Smooth muscle cell (in vitro differentiated cells): Measurements from ENCODE around the gene AK6. TPM values are rescaled to one million over a fixed set of nuclear protein-coding genes. Genes with fewer than 3 reads are reported as not detected.

Source experiments
- DNase-seq: peaks from one replicate; lab custom pipeline; 2025; ENCODE audit not compliant: unreplicated experiment; lab: John Stamatoyannopoulos, UW
- H2AFZ ChIP-seq: fragments of 200-600 bp; sonication (generic); 2 replicates; pipeline ENCODE4 v1.6.0; 2016; ENCODE audit warnings: antibody characterized with exemption, low read depth, mild to moderate bottlenecking
- H3F3A ChIP-seq: fragments of 200-600 bp; sonication (generic); 2 replicates; pipeline ENCODE4 v1.6.0; 2017; ENCODE audit warnings: antibody characterized with exemption, low read depth
- H3K27ac ChIP-seq: fragments of 200-600 bp; sonication (generic); 2 replicates; pipeline ENCODE4 v1.5.1; 2016; ENCODE audit warnings: low read depth, mild to moderate bottlenecking
- H3K27me3 ChIP-seq: fragments of 200-600 bp; sonication (generic); 2 replicates; pipeline ENCODE4 v1.6.1; 2016; ENCODE audit warnings: low read depth, mild to moderate bottlenecking
- H3K36me3 ChIP-seq: fragments of 200-600 bp; sonication (generic); 2 replicates; pipeline ENCODE4 v1.5.1; 2016; ENCODE audit warnings: low read depth
- H3K4me1 ChIP-seq: fragments of 200-600 bp; sonication (generic); 2 replicates; pipeline ENCODE4 v1.5.1; 2016; ENCODE audit warnings: low read depth
- H3K4me2 ChIP-seq: fragments of 200-600 bp; sonication (generic); 2 replicates; pipeline ENCODE4 v1.6.0; 2016; ENCODE audit warnings: mild to moderate bottlenecking
- H3K4me3 ChIP-seq: fragments of 200-600 bp; sonication (generic); 2 replicates; pipeline ENCODE4 v1.5.1; 2016; ENCODE audit warnings: mild to moderate bottlenecking
- H3K79me2 ChIP-seq: fragments of 200-600 bp; sonication (generic); 2 replicates; pipeline ENCODE4 v1.6.0; 2016; ENCODE audit warnings: low read depth, mild to moderate bottlenecking
- H3K9ac ChIP-seq: fragments of 200-600 bp; sonication (generic); 2 replicates; pipeline ENCODE4 v1.6.0; 2016; ENCODE audit warnings: low read depth
- H3K9me3 ChIP-seq: fragments of 200-600 bp; sonication (generic); replicated peaks from 2 replicates; pipeline ENCODE4 v1.5.1; 2016; ENCODE audit warnings: low read depth
- H4K20me1 ChIP-seq: fragments of 200-600 bp; sonication (generic); 2 replicates; pipeline ENCODE4 v1.6.0; 2016; ENCODE audit warnings: low read depth
- WGBS: methylation state at CpG from one replicate; pipeline ENCODE4 v1.1.7; 2016; ENCODE audit warnings: low lambda C conversion rate; 5-methylcytosine and 5-hydroxymethylcytosine counted together
- polyA plus RNA-seq: library from polyadenylated mRNA; unstranded; fragments of >200 nt; fragmentation: Nextera tagmentation; extraction: Ambion mirVana; gene quantifications from 2 replicates; pipeline ENCODE4 v1.2.1, GENCODE V29; 2016
- total RNA-seq: library from RNA; depleted of rRNA; stranded (reverse); fragments of >200 nt; gene quantifications from 2 replicates; pipeline ENCODE4 v1.2.3, GENCODE V29; 2014
- TF ChIP-seq, protein P1 (sequence below): fragments of 200-600 bp; sonication (generic); IDR thresholded peaks from 2 replicates; pipeline ENCODE4 v1.5.1; 2017; ENCODE audit warnings: borderline replicate concordance, mild to moderate bottlenecking, antibody characterized with exemption; ENCODE audit not compliant: insufficient read depth, poor library complexity, severe bottlenecking

AK6 gene
- total and polyA plus RNA-seq, 2 experiments from 2014 or later: 48.7 to 95.1 TPM

DNA sequence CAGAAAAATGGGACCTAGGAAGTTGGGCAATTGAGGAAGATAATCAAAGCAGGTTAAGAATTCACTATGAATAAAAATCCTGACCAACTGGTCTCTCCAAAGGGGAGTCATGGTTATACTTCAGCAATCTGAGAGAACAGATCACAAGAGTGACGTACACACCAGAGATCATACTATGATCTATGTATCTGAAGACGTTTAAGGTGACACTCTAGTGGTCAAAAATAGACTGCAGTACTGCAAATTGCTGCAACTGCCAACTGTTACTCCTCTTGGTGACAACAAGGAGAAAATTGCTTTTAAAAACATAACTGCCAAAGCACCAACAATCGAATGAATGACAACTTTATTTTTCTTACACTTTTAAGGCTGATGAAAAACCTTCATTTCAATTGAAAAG is 4.9 kb downstream of the AK6 start:
- Histone ChIP-seq H3K9me3 (no peaks in the 10 kb centered on the region), H3K4me2 (no peak overlapping the region), H3K36me3 (no peaks in the 10 kb centered on the region), H3K4me1 (peaks cover 11% of the 10 kb centered on the region), H3F3A (no peaks in the 10 kb centered on the region), H3K9ac (no peak overlapping the region), H2AFZ (no peak overlapping the region), H3K79me2 (peaks cover 87% of the 10 kb centered on the region), H3K27ac (no peak overlapping the region), H3K27me3 (no peaks in the 10 kb centered on the region), H3K4me3 (no peak overlapping the region), H4K20me1 (peaks cover 72% of the 10 kb centered on the region)
- TF ChIP-seq, protein P1, sequence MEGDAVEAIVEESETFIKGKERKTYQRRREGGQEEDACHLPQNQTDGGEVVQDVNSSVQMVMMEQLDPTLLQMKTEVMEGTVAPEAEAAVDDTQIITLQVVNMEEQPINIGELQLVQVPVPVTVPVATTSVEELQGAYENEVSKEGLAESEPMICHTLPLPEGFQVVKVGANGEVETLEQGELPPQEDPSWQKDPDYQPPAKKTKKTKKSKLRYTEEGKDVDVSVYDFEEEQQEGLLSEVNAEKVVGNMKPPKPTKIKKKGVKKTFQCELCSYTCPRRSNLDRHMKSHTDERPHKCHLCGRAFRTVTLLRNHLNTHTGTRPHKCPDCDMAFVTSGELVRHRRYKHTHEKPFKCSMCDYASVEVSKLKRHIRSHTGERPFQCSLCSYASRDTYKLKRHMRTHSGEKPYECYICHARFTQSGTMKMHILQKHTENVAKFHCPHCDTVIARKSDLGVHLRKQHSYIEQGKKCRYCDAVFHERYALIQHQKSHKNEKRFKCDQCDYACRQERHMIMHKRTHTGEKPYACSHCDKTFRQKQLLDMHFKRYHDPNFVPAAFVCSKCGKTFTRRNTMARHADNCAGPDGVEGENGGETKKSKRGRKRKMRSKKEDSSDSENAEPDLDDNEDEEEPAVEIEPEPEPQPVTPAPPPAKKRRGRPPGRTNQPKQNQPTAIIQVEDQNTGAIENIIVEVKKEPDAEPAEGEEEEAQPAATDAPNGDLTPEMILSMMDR: no peak
- WGBS: 94% methylated on average over 3 of the region's 3 CpGs
- DNase-seq: no peak

DNA sequence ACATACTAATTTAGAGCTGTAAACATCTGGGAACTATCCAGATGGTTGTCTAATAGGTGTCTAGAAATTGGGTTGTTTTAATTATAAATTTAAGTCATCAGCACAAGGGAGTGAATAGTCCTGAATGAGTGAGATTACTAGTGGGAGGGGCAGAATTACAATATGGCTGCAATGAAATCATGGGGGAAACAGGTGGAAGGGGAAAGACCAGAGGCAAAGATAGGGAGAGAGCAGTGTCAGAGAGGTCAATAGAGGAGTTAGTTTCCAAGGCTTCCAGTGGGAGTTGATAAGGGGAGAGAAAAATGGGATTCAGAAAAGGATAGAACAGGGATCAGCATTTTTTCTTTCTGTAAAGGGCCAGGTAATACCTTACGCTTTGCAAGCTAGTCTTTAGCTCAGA is 8.9 kb downstream of the AK6 start:
- Histone ChIP-seq H2AFZ (no peak overlapping the region), H3K27me3 (no peaks in the 10 kb centered on the region), H3K79me2 (peaks cover 71% of the 10 kb centered on the region), H4K20me1 (peaks cover 73% of the 10 kb centered on the region), H3K9ac (no peak overlapping the region), H3K27ac (no peak overlapping the region), H3K9me3 (no peaks in the 10 kb centered on the region), H3K4me1 (no peaks in the 10 kb centered on the region), H3K4me3 (no peak overlapping the region), H3F3A (no peaks in the 10 kb centered on the region), H3K36me3 (peaks cover 4% of the 10 kb centered on the region), H3K4me2 (no peak overlapping the region)
- WGBS: 100% methylated on average over 1 of the region's 1 CpG
- DNase-seq: no peak
- TF ChIP-seq, protein P1: no peak

DNA sequence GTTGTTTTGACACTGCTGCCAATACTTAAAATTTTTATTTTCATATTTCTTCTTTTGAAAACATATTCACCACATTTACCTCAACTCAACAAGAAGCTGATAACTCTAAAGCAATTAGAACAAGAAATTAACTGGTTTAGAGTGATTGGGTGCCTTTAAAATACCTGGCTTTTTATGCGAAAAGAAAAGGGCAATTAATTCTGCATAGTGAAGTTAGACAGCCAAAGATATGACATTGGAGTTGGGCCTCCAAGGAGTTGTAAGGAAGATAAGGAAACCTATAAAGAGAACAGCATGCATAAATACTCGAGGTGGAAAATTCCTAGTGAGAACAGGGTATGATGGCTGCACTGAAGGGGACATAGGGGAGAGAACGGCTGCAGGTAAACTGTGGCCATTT is 9.6 kb downstream of the AK6 start:
- Histone ChIP-seq H3K9ac (no peak overlapping the region), H3K79me2 (peaks cover 64% of the 10 kb centered on the region)

DNA sequence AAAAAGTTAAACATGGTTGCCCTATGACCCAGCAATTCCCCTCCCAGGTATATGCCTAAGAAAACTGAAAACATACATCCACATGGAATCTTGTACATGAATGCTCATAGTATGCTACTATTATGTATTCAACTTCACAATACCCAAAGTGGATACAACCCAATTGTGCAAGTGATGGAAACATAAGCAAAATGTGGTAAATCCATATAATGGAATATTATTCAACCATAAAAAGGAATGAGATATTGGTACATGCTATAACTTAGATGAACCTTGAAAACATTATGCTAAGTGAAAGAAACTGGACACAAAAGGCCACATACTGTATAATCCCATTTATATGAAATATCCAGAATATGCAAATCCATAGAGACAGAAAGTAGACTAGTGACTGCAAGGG is 18.7 kb downstream of the AK6 start:
- Histone ChIP-seq H3K4me1 (no peaks in the 10 kb centered on the region), H3K27me3 (no peaks in the 10 kb centered on the region), H3K4me2 (no peak overlapping the region), H2AFZ (no peak overlapping the region), H3K4me3 (no peak overlapping the region), H3K36me3 (peaks cover 13% of the 10 kb centered on the region), H3K9ac (no peak overlapping the region), H3F3A (no peaks in the 10 kb centered on the region), H3K79me2 (no peaks in the 10 kb centered on the region), H3K27ac (no peak overlapping the region), H3K9me3 (no peaks in the 10 kb centered on the region), H4K20me1 (peaks cover 3% of the 10 kb centered on the region)
- TF ChIP-seq, protein P1: no peak
- no peak for DNase-seq

More for the DNA sequence above, 9.6 kb downstream of the AK6 start:
- no peaks in the 10 kb centered on the region for H3K9me3 ChIP-seq
- H2AFZ ChIP-seq: no peak overlapping the region
- H4K20me1 ChIP-seq: peaks cover 65% of the 10 kb centered on the region
- no peak for DNase-seq
- H3K4me1 ChIP-seq: no peaks in the 10 kb centered on the region
- H3K27me3 ChIP-seq: no peaks in the 10 kb centered on the region
- H3K4me3 ChIP-seq: no peak overlapping the region
- WGBS: 88% methylated on average over 3 of the region's 3 CpGs
- peaks cover 8% of the 10 kb centered on the region for H3K36me3 ChIP-seq
- H3K4me2 ChIP-seq: no peak overlapping the region
- no peak overlapping the region for H3K27ac ChIP-seq
- TF ChIP-seq, protein P1: no peak
- no peaks in the 10 kb centered on the region for H3F3A ChIP-seq
